GM12878 (cell line): ENCODE data around the gene LGMN.

ENCODE experiments used
- ATF2 ChIP-seq: IDR thresholded peaks from 2 replicates; pipeline ENCODE4 v1.6.1; 2012; ENCODE audit warnings: low read length, inconsistent platforms
- CHD4 ChIP-seq: fragments of 200-600 bp; sonication (generic); IDR thresholded peaks from 2 replicates; pipeline ENCODE4 v1.6.1; 2016; ENCODE audit warnings: mild to moderate bottlenecking
- CTCF ChIP-seq, 3 experiments: IDR thresholded peaks in 2 of 3; conservative IDR thresholded peaks in 1 of 3; 2 replicates each; pipeline ENCODE4 v1.5.1; 2011; ENCODE audit warnings: low read depth in 3 of 3, low read length in 3 of 3, mild to moderate bottlenecking in 3 of 3, control low read depth in 2 of 3, moderate library complexity in 2 of 3, inconsistent platforms in 1 of 3, mixed read lengths in 1 of 3; ENCODE audit not compliant: control insufficient read depth in 2 of 3, insufficient read depth in 1 of 3; ENCODE audit errors: extremely low read depth in 1 of 3
- EZH2 ChIP-seq: IDR thresholded peaks from 2 replicates; pipeline ENCODE4 v1.6.1; 2012; ENCODE audit warnings: low read depth, mild to moderate bottlenecking, control low read depth, inconsistent platforms, low read length, borderline replicate concordance; ENCODE audit not compliant: control insufficient read depth
- GATAD2B ChIP-seq: fragments of 450-650 bp; conservative IDR thresholded peaks from 2 replicates; pipeline ENCODE4 v1.6.1; 2017; ENCODE audit warnings: low read depth, mild to moderate bottlenecking, moderate library complexity
- JUND ChIP-seq: IDR thresholded peaks from 2 replicates; pipeline ENCODE4 v1.6.1; 2012; ENCODE audit warnings: low read depth, mild to moderate bottlenecking, low read length, improper control_type of control experiment, moderate library complexity
- MXI1 ChIP-seq: fragments of 150-350 bp; IDR thresholded peaks from 2 replicates; pipeline ENCODE4 v1.6.1; 2011; ENCODE audit warnings: low read depth, mild to moderate bottlenecking, inconsistent platforms, low read length, improper control_type of control experiment
- RAD21 ChIP-seq: IDR thresholded peaks from 2 replicates; pipeline ENCODE4 v1.6.1; 2011; ENCODE audit warnings: mild to moderate bottlenecking, low read depth, low read length, moderate library complexity; ENCODE audit not compliant: insufficient read depth
- RELA ChIP-seq: fragments of 450-650 bp; IDR thresholded peaks from 2 replicates; pipeline ENCODE4 v1.8.0; 2014; ENCODE audit warnings: borderline replicate concordance; ENCODE audit not compliant: partially characterized antibody
- YY1 ChIP-seq: IDR thresholded peaks from 2 replicates; pipeline ENCODE4 v1.6.1; 2011; ENCODE audit warnings: low read depth, mild to moderate bottlenecking, low read length
- ZNF274 ChIP-seq: IDR thresholded peaks from one replicate; pipeline ENCODE4 v1.8.0; 2011; ENCODE audit not compliant: insufficient read length, insufficient read depth
- TF ChIP-seq, protein P1 (sequence below): IDR thresholded peaks from 2 replicates; pipeline ENCODE4 v1.6.1; 2011; ENCODE audit warnings: low read depth, low read length, improper control_type of control experiment, borderline replicate concordance
- TF ChIP-seq, protein P2 (sequence below): IDR thresholded peaks from 2 replicates; pipeline ENCODE4 v1.6.1; 2011; ENCODE audit warnings: low read depth, mild to moderate bottlenecking, low read length, moderate library complexity, borderline replicate concordance; ENCODE audit errors: extremely low read depth

- TF ChIP-seq EZH2 (no peak), MXI1 (no peak), CTCF (IDR thresholded peaks at IDR 0.05 in 2 of 3, conservative IDR thresholded peaks at IDR 0.05 in 1 of 3; ENCODE audit: control insufficient read depth in 2 of 3, extremely low read depth in 1 of 3, insufficient read depth in 1 of 3, low read depth in 3 of 3, low read length in 3 of 3) (no peak), ATF2 (no peak), JUND (no peak), YY1 (no peak), CHD4 (no peak), RAD21 (no peak), GATAD2B (no peak), RELA (no peak), ZNF274 (no peak)
- TF ChIP-seq, protein P1, sequence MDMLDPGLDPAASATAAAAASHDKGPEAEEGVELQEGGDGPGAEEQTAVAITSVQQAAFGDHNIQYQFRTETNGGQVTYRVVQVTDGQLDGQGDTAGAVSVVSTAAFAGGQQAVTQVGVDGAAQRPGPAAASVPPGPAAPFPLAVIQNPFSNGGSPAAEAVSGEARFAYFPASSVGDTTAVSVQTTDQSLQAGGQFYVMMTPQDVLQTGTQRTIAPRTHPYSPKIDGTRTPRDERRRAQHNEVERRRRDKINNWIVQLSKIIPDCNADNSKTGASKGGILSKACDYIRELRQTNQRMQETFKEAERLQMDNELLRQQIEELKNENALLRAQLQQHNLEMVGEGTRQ: no peak
- TF ChIP-seq, protein P2, sequence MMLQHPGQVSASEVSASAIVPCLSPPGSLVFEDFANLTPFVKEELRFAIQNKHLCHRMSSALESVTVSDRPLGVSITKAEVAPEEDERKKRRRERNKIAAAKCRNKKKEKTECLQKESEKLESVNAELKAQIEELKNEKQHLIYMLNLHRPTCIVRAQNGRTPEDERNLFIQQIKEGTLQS: no peak
Measured at GRCh38 chr14:92684801-92685560, 63.4 kb downstream of the LGMN start.
